Measurements from ENCODE around the gene TIPARP.

DNA sequence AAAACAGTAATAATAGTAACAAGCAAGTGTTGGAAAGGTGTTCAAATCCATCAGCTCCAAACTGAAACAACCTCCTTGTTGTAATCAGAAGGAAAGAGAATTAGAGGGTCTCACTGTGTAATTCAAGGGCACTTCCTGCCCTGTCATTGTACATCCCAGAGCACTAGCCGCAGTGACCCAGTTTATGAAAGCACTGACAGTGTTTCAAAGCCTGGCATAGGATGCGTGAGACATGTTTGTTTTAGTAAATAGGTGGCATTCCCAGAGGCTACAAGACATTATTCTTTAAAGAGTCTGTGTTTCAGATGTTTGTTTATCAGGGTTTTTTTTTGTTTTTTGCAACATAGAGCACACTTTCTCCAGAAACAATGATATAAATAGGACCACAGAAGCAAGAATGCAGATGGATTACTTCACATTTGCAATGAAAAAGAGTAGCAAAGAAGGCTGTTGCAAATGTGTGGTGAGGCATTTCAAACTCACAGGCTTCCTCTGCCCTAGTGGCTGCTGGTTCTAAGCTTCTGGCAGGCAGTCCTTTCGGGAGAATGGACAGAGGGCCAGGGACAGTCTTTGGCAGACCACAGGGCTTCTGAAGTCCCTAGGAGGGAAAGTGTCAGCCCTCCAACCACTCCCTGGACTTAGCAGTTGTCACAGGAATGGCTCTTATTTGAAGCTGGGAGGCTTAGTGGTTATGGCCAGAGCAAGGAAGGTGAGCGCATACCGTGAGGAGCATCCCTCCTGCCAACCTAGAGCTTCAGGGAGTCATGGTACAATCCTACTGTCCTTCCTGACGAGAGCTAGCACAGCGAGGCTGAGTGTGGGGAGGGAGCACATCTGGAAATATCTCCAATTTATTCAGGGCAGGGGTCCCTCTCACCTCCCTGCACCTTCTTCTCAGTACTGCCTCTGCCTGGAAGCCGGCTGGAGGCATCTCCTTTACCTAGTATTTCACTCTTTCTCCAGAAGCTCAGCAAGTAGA lies 31.4 kb upstream of the TIPARP start:
- TF ChIP-seq GATA3 (IDR thresholded peaks at IDR 0.05; ENCODE audit: low read depth, low read length) (no peak), GATA2 (IDR thresholded peaks at IDR 0.05; ENCODE audit: low read depth, low read length) (no peak)
